OCI-LY7 (cell line): ENCODE data around the gene CYB5A. TPM values are rescaled to one million over a fixed set of nuclear protein-coding genes. Genes with fewer than 3 reads are reported as not detected.

Experiments used
- BruUV-seq: library from RNA; stranded (reverse); fragments of 400-500 nt; replicated peaks from 2 replicates; lab custom pipeline; 2021; lab: Mats Ljungman, UMichigan
- CTCF ChIA-PET: fragments of 300-600 bp; sonication (Branson Sonifier 250); formaldehyde crosslinking; loops from one replicate; lab custom pipeline; 2022; ENCODE audit warnings: antibody characterized with exemption; ENCODE audit not compliant: unreplicated experiment; lab: Charles Lee
- POLR2A ChIA-PET: fragments of 300-600 bp; sonication (Branson Sonifier 250); formaldehyde crosslinking; loops from one replicate; lab custom pipeline; 2022; ENCODE audit warnings: antibody characterized with exemption; lab: Charles Lee
- DNase-seq: peaks from one replicate; pipeline ENCODE4 v3.0.0-alpha.2; 2015; ENCODE audit warnings: low spot score
- H2AFZ ChIP-seq: fragments of 200-600 bp; sonication (generic), shearing (Covaris generic); 2 replicates; pipeline ENCODE4 v1.6.1; 2014; ENCODE audit warnings: mild to moderate bottlenecking, antibody characterized with exemption, low read length, moderate library complexity
- H3K27ac ChIP-seq: fragments of 200-600 bp; sonication (generic); 2 replicates; pipeline ENCODE4 v1.5.1; 2014; ENCODE audit warnings: mixed run types, low read depth, mild to moderate bottlenecking, moderate library complexity, low read length, inconsistent platforms; ENCODE audit not compliant: poor library complexity, severe bottlenecking
- H3K36me3 ChIP-seq: fragments of 200-600 bp; sonication (generic); 2 replicates; pipeline ENCODE4 v1.6.1; 2014; ENCODE audit warnings: mild to moderate bottlenecking, antibody characterized with exemption, low read length, moderate library complexity, mixed read lengths; ENCODE audit not compliant: insufficient read depth
- H3K4me1 ChIP-seq: fragments of 200-600 bp; sonication (generic); 2 replicates; pipeline ENCODE4 v1.5.1; 2014; ENCODE audit warnings: mild to moderate bottlenecking, low read length; ENCODE audit not compliant: insufficient read depth, poor library complexity, severe bottlenecking
- H3K4me2 ChIP-seq: fragments of 200-600 bp; sonication (generic); 2 replicates; pipeline ENCODE4 v1.6.1; 2014; ENCODE audit warnings: mild to moderate bottlenecking, low read length
- H3K4me3 ChIP-seq: fragments of 200-600 bp; sonication (generic); 2 replicates; pipeline ENCODE4 v1.5.1; 2014; ENCODE audit warnings: mild to moderate bottlenecking, low read depth, low read length; ENCODE audit not compliant: poor library complexity, severe bottlenecking
- H3K79me2 ChIP-seq: fragments of 200-600 bp; sonication (generic); 2 replicates; pipeline ENCODE4 v1.6.1; 2016; ENCODE audit warnings: low read depth, mild to moderate bottlenecking, low read length, moderate library complexity, mixed read lengths; ENCODE audit not compliant: insufficient read depth
- H3K9me2 ChIP-seq: fragments of 200-600 bp; sonication (generic); 2 replicates; pipeline ENCODE4 v1.6.1; 2016; ENCODE audit warnings: mild to moderate bottlenecking, low read length, mixed read lengths; ENCODE audit not compliant: insufficient read depth
- H3K9me3 ChIP-seq: fragments of 200-600 bp; sonication (generic); 2 replicates; pipeline ENCODE4 v1.6.1; 2014; ENCODE audit warnings: mild to moderate bottlenecking, mixed run types, low read length, mixed read lengths
- H4K20me1 ChIP-seq: fragments of 200-600 bp; sonication (generic); 2 replicates; pipeline ENCODE4 v1.6.1; 2014; ENCODE audit warnings: mild to moderate bottlenecking, antibody characterized with exemption, low read length, moderate library complexity, mixed read lengths; ENCODE audit not compliant: insufficient read depth
- EZH2phosphoT487 ChIP-seq: fragments of 200-600 bp; sonication (generic); IDR thresholded peaks from 2 replicates; pipeline ENCODE4 v1.6.1; 2018; ENCODE audit warnings: low read depth, borderline replicate concordance, mild to moderate bottlenecking, mixed run types, antibody characterized with exemption, low read length, moderate library complexity, mixed read lengths
- intact Hi-C: fragments of 100-400 bp; cut with micrococcal nuclease; formaldehyde crosslinking; loops from one replicate; pipeline ENCODE4 v1.10.0; 2022; ENCODE audit not compliant: unreplicated experiment
- total RNA-seq, 2 experiments: library from RNA; depleted of rRNA in 1 of 2; stranded (reverse); fragments of >200 nt in 1 of 2; shearing (Covaris generic) in 1 of 2; gene quantifications; 2 replicates each; pipeline ENCODE4 v1.2.3, GENCODE V29; 2014 to 2022
- TF ChIP-seq, protein P1 (sequence below): fragments of 200-600 bp; sonication (generic); conservative IDR thresholded peaks from 2 replicates; pipeline ENCODE4 v1.5.1; 2014; ENCODE audit warnings: mild to moderate bottlenecking, antibody characterized with exemption, low read length, moderate library complexity, mixed read lengths

CYB5A gene
- total RNA-seq, 2 experiments from 2014 or later: not detected

DNA sequence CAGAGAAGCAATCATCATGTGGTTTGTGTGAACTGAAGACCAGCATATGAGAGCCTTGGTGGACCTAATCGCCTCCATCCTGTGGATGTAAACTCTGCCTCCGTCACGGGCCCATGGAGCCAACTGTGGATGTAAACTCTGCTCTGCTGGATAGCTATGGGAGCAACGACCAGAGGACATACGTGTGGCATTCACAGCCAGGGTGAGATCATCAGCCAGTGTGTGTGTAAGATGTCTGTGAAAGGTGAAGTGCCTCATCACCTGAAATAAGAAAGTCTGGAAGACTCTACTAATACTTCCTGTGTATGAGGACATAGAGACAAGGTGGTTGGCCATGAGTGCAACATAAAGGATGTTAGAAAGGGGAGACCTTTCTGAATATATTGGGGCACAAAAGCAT lies 63.5 kb downstream of the CYB5A start:
- ChIA-PET POLR2A (no interaction called here), CTCF (no interaction called here)
- H3K36me3 ChIP-seq: no peaks in the 10 kb centered on the region
- H3K9me3 ChIP-seq: no peaks in the 10 kb centered on the region
- no peak overlapping the region for H3K27ac ChIP-seq
- no peak for DNase-seq
- no peaks in the 10 kb centered on the region for H3K9me2 ChIP-seq
- H3K4me2 ChIP-seq: no peak overlapping the region
- BruUV-seq: no TSS peak
- H3K4me1 ChIP-seq: no peaks in the 10 kb centered on the region
- intact Hi-C loops: no loop called here
- TF ChIP-seq, protein P1, sequence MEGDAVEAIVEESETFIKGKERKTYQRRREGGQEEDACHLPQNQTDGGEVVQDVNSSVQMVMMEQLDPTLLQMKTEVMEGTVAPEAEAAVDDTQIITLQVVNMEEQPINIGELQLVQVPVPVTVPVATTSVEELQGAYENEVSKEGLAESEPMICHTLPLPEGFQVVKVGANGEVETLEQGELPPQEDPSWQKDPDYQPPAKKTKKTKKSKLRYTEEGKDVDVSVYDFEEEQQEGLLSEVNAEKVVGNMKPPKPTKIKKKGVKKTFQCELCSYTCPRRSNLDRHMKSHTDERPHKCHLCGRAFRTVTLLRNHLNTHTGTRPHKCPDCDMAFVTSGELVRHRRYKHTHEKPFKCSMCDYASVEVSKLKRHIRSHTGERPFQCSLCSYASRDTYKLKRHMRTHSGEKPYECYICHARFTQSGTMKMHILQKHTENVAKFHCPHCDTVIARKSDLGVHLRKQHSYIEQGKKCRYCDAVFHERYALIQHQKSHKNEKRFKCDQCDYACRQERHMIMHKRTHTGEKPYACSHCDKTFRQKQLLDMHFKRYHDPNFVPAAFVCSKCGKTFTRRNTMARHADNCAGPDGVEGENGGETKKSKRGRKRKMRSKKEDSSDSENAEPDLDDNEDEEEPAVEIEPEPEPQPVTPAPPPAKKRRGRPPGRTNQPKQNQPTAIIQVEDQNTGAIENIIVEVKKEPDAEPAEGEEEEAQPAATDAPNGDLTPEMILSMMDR: no peak
- TF ChIP-seq EZH2phosphoT487: no peak
- H3K4me3 ChIP-seq: no peak overlapping the region
- H4K20me1 ChIP-seq: no peaks in the 10 kb centered on the region
- no peak overlapping the region for H2AFZ ChIP-seq
- no peaks in the 10 kb centered on the region for H3K79me2 ChIP-seq

DNA sequence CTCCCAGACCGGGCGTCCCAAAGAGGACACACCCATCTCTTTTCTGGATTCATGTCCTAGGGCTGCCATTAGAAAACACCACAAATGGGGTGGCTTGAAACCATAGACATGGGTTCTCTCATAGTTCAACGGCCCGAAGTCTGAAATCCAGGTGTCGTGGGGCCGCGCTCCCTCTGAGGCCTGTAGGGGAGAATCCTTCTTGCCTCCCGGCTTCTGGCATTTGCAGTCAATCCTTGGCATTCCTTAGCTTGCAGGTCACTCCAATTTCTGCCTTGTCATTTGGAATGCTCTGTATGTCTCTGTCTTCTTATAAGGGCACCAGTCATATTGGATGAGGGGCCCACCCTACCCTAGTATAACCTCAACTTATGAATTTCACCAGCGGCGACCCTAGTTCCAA lies 65.1 kb downstream of the CYB5A start:
- Histone ChIP-seq H3K27ac (no peak overlapping the region), H3K9me2 (no peaks in the 10 kb centered on the region), H3K79me2 (no peaks in the 10 kb centered on the region), H3K9me3 (no peaks in the 10 kb centered on the region), H3K4me3 (no peak overlapping the region), H4K20me1 (no peaks in the 10 kb centered on the region), H3K36me3 (no peaks in the 10 kb centered on the region), H3K4me1 (no peaks in the 10 kb centered on the region), H3K4me2 (no peak overlapping the region), H2AFZ (no peak overlapping the region)
- BruUV-seq: no TSS peak
- ChIA-PET POLR2A (no interaction called here), CTCF (no interaction called here)
- no peak for DNase-seq
- intact Hi-C loops: no loop called here
- TF ChIP-seq, protein P1: no peak
- no peak for TF ChIP-seq EZH2phosphoT487

DNA sequence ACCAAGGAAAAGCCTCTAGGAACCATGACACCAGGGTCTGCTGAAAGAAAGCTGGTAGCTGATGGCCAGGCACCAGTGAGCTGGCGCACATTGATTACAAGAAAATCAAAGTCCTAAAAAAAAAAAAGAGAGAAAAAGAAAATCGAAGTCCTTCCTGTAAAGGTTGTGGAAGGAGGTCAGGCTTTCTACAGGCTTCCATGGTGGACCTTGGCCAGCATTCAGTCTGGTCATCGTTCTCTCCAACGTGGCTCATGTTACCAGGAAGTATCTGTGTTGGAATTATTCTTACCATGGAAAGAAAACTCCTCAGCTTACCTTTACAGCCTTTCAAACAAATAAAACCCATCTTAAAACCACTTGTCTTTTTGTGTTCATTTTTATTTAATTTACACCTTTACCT lies 65.6 kb downstream of the CYB5A start:
- ChIA-PET POLR2A (no interaction called here), CTCF (no interaction called here)
- intact Hi-C loops: no loop called here
- DNase-seq: no peak
- no peaks in the 10 kb centered on the region for H3K9me2 ChIP-seq
- no peak overlapping the region for H3K4me3 ChIP-seq
- no peaks in the 10 kb centered on the region for H3K79me2 ChIP-seq
- no peak overlapping the region for H3K27ac ChIP-seq
- no peaks in the 10 kb centered on the region for H3K4me1 ChIP-seq
- H3K9me3 ChIP-seq: no peaks in the 10 kb centered on the region
- no peaks in the 10 kb centered on the region for H4K20me1 ChIP-seq
- H3K4me2 ChIP-seq: no peak overlapping the region
- H2AFZ ChIP-seq: no peak overlapping the region
- BruUV-seq: no TSS peak
- no peaks in the 10 kb centered on the region for H3K36me3 ChIP-seq
- TF ChIP-seq, protein P1: no peak
- no peak for TF ChIP-seq EZH2phosphoT487
